GM19240 (cell line): ENCODE data around the gene LRRK2.
"Not testable (repeated sequence)": the region's sequence is repeated elsewhere in the genome, so short reads cannot be mapped to it uniquely, and the experiment has no call there.

ENCODE experiments used
- DNase-seq: peaks from one replicate; pipeline ENCODE4 v3.0.0; 2011; ENCODE audit warnings: low spot score; ENCODE audit not compliant: insufficient read length

Gene LRRK2

DNA sequence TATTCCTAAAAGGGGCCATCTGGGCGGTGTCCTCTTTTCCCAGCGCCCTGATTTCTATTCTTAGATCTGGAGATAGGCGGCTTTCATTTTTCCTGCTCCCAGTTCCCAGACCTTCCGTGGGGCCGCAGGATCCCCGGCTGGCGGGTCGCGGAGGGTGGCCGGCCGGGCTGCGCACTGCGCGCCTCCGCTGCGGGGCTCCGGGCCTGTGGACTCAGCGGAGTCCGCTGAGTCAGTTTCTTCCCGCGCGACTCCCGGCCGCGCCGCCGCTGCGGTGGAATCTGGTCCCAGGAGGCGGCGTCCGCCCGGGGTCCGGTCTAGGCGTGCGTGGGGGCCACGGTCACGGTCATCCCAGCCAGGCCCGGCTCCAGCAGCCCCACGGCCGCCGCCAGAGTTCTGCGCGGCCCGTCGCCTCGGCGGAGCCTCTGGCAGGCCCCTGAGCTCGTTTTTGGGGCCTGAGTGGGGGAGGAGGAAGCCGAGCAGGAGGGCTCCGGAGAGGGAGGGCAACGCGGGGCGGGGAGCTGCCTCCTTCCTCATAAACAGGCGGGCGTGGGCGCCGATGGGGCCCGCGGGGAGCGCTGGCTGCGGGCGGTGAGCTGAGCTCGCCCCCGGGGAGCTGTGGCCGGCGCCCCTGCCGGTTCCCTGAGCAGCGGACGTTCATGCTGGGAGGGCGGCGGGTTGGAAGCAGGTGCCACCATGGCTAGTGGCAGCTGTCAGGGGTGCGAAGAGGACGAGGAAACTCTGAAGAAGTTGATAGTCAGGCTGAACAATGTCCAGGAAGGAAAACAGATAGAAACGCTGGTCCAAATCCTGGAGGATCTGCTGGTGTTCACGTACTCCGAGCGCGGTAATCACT, at the start of gene LRRK2:
LRRK2 (plus strand) TSS at position 559 of the 853 bp plus-strand sequence; CDS start at position 694, 135 bp downstream.
- no peak for DNase-seq

DNA sequence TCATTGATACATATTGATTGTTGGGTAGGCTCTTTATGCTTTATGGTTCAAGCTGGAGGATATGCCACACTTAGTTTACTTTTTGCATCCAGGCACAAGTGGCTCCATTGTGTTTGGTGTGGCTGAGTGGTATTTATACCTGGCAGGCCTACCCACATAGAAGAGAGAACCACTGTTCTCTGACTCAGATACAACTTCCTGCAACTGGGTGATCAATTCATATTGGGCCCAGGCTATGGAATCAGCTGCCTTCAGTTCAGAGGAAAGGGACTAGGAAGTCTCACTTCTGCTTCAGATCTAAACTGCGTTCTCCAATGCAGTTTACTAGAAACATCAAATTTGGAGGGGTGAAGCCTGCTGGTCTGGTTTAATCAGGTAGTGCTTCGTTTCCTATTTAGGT, 49.8 kb upstream of the LRRK2 start:
- no peak for DNase-seq

DNA sequence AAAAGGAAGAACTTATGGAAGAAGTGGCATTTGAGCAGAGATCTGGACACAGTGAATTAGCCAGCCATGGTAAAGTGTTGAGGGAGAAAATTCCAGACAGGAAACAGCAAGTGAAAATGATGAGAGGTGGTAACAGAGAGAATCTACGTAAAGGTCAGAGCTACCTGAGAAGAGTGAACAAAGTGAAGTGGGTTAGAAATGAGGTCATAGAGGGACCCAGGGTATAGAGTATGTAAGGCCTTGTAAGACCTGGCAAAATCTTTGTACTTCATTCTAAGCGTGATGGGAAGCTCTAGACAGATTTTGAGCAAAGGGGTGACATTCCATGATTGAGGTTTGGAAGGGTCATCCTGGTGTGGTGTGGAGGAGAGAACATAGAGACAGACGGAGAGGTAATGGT, 49.3 kb upstream of the LRRK2 start:
- DNase-seq: no peak

DNA sequence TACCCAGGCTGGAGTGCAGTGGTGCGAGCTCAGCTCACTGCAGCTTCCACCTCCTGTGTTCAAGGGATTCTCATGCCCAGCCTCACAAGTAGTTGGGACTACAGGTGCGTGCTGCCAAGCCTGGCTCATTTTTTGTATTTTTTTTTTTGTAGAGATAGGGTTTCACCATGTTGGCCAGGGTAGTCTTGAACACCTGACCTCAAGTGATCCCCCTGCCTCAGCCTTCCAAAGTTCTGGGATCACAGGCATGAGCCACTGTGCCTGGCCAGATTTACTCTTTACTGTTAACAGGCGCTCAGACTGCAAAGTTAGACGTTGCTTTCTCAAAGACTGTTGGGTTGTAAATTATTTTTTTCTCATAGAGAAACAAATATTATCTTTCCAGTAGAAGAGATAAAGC, 46.1 kb upstream of the LRRK2 start:
- DNase-seq: no peak

- DNase-seq: no peak
Observed at GRCh38 chr12:40181490-40181889, 43.3 kb upstream of the LRRK2 start.

DNA sequence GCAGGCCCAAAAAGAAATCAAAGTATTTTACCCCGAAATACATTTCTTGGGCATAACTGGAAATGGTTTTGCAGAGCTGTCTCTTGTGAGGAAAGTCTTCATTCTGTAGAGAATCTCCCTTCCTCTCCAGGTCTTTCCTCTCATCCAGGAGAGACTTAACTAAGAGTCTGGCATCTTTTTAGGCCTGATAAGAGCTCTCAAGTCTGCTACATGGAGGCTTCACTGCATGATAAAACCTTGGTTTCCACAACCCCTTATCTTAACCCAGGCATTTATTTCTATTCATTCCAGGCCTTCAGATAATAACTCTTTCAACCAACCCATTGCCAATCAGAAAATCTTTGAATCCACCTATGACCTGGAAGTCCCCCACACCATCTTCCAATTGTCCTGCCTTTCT, 41.1 kb upstream of the LRRK2 start:
- DNase-seq: no peak

GRCh38 chr12:40184493-40185302, 40.1 kb upstream of the LRRK2 start:
- no peak for DNase-seq

GRCh38 chr12:40185303-40185693, 39.5 kb upstream of the LRRK2 start:
- no peak for DNase-seq

- DNase-seq: no peak
Observed at GRCh38 chr12:40188558-40189320, 36.1 kb upstream of the LRRK2 start.

GRCh38 chr12:40192704-40193255, 32.0 kb upstream of the LRRK2 start:
- peak; percentile 7 for DNase-seq

GRCh38 chr12:40194846-40195245, 30.0 kb upstream of the LRRK2 start:
- DNase-seq: no peak

DNA sequence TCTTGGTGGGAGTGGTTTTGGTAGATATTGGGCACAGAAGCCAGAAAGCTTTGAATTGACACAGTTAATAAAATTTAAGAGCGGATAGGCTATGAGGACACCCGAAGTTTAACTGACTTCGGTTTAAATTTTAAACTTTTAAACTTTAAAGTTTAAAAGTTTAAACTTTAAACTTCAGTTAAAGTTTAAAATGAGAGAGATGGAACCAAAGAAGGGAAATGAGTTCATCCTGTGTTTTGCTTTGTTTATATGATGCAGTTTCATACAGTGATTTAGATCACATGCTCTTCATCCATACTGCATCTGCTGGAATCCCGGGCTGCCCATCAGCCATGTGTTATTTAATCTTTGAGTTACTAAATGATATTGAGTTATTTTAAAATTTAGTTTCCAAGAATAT, 27.2 kb upstream of the LRRK2 start:
- no peak for DNase-seq

DNA sequence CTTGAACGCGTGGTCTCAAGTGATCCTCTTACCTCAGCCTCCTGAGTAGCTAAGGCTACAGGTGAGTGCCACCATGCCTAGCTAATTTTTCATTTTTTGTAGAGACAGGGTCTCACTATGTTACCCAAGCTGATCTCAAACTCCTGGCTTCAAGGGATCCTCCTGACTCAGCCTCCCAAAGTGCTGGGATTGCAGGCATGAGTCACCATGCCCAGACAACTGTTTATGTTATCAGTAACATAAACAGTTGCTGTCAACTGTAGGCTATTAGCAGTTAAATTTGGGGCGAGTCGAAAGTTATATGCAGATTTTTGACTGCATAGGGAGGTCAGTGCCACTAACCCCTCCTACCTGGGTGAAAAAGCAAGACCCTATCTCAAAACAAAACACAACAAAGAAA, 26.2 kb upstream of the LRRK2 start:
- DNase-seq: no peak

GRCh38 chr12:40202095-40203059, 22.4 kb upstream of the LRRK2 start:
- no peak for DNase-seq

GRCh38 chr12:40203060-40203430, 21.8 kb upstream of the LRRK2 start:
- no peak for DNase-seq

GRCh38 chr12:40204337-40204736, 20.5 kb upstream of the LRRK2 start:
- DNase-seq: no peak

DNA sequence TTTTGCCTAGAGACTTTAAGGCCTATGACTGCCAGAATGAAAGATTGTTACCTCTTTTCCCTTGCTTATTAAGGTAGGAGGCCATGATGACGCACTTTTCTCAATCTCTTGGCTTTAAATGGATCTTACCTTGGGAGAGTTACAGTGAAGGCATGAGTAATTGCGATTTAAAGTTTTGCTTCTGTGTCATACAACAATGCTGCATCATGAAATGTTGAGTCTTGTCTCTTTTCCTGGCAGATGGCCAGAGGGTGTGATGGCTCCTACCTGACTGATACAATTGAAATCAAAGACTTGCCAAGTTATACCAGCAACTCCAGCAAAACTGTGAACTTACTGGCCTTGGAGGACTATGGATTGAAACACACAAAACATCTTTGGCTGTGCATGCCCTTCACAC, 17.2 kb upstream of the LRRK2 start:
- no peak for DNase-seq

DNA sequence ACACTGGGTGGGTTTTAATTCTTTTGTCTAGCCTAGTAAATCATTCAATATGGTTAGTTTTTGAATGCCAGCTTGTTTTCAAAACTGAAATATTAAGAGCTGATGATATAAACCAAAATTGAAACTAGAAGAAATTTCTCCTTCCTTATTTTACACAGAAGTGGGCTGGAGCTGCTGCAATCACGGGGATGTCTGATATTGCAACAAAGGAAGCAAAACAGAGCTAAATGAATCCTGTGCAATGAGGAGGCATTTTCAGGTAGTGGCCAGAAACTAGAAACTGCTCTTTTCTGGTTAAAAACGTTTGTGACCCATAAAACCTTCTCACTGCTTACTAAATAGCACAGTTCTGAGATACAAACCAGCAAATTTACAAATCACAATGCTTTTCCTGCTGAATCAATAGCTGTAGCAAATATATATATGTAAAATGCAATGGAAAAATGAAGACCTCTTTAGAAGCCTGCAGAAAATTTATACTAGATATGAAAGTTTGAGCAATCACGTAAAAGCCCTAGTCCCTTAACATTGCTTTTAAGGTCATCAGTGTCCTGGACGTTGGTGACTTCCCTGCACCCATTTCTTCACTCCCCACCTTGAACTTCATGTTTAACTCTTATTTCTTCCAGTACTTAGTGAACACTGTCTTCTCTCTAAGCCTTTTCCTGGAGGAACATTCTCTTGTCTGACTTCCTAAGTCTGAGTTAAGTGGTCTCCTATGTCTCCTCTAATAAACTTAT, 15.9 kb upstream of the LRRK2 start:
- no peak for DNase-seq

- no peak for DNase-seq
Observed at GRCh38 chr12:40209886-40210285, 14.9 kb upstream of the LRRK2 start.

- DNase-seq: not testable (repeated sequence)
Observed at GRCh38 chr12:40211186-40211585, 13.6 kb upstream of the LRRK2 start.
